ENCODE data around the gene GOLPH3.
A peak's percentile ranks its signal among the peaks of the same experiment; 100 is the strongest.
"Not testable (repeated sequence)": the region's sequence is repeated elsewhere in the genome, so short reads cannot be mapped to it uniquely, and the experiment has no call there.

GOLPH3 gene

DNA sequence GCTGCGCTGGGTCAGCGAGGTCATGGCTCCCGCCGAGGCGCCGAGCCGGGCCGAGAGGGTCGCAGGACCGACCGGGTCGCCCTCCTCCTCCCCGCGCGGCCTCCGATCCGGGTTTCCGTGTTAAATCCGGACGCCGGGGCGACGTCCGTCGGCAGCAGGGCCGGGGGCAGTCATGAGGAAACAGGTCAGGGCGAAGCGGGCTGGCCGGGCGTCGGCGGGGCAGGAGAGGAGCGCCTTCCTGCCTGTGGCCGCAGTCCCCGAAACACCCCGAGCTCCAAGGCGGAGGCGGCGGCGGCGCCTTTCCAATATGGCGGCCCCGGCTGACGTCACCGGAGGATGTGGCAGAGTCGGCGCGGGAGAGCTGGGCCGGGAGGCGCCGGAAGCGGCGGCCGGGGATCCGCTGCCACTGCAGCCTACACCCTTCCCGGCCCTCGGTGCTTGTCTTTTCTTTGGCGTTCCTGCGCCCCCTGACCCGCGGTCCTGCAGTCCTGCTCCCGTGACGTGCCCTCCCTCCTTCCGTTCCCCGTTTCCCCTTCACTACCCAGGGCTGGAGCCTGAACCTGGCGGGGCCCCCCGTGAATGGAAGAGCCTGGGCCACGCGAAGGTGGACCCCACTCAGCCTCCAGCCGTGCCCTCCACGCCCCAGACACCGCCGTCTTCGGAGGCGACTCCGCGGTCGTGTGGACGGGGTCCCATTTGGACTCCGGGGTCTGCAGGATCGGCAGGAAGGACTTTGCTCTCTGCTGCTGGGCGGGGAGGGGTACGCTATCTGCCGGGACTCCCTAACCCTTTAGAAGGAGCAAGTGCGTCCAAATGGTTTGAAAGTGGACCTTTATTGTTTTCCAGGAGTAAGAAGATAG, at the start of gene GOLPH3:
Gene GOLPH3, minus strand, starts transcription at position 309 of the 860 bp plus-strand sequence. Its CDS starts 285 bp downstream, at position 24.
- DNase-seq (ENCODE audit: low read depth in 2 of 2): peak; percentile 77 to 80

DNA sequence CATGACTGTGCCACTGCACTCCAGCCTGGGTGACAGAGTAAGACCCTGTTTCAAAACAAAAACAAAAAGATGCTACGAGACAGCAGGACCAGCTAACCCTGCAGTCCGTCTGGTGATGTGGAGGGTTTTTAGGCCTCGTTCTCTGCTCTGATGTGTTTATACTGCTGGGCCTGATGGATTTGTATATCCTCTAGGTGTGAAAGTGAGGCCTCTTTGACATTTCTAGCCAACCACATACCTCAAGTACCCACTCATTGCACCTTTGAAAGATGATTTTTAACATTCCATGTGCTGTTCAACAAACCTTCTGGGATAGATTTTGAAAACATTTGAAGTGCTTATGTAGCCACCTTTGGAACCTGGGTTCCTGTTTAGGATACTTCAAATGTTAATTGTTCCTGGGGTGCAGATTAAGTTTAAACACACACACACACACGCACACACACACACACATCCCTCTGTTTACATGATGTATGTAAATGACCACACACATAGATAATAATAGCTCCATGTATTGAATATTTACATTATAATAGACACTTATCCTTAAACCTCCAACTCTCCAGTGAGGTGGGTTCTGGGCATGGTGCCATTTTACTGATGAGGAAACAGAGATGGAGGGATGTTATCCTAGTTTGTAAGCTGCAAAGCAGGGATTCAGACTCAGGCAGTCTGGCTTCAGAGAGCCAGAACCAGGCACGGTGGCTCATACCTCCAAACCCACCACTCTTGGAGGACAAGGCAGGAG, 48.8 kb upstream of the GOLPH3 start:
- no peak for DNase-seq (ENCODE audit: low read depth in 2 of 2)

DNA sequence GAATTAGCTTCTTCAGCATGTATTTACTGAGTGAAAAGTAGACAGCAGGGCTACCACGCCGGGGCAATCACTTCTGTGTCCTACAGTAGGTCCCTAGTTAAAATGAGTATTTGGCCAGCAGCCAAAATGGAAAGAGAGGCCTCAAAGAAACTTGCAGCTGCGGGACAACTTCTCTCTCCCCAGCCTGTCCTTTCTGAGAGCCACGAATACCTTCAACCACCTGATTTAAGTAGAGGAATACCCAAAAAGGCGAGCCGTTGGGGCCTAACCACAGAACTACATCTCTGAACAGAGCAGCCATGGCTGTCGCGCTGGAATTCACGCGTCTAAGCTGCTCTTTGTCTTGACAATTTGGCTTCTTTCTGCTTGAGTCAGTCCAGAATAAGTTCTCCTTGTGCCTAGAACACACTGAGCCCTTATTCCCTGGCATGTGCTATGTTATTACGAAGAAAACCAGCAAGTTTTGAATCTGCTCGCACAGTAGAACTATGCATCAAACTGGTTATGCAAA, 43.8 kb upstream of the GOLPH3 start:
- no peak for DNase-seq (ENCODE audit: low read depth in 2 of 2)

DNA sequence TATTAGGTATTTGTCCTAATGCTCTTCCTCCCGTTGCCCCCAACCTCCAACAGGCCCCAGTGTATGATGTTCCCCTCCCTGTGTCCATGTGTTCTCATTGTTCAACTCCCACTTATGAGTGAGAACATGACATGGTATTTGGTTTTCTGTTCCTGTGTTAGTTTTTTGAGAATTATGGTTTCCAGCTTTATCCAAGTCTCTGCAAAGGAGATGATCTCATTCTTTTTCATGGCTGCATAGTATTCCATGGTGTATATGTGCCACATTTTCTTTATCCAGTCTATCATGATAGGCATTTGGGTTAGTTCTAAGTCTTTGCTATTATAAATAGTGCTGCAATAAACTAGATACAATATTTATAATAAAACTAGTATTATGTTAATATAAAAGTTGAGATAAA, 40.2 kb upstream of the GOLPH3 start:
- not testable (repeated sequence) for DNase-seq (ENCODE audit: low read depth in 2 of 2)

DNA sequence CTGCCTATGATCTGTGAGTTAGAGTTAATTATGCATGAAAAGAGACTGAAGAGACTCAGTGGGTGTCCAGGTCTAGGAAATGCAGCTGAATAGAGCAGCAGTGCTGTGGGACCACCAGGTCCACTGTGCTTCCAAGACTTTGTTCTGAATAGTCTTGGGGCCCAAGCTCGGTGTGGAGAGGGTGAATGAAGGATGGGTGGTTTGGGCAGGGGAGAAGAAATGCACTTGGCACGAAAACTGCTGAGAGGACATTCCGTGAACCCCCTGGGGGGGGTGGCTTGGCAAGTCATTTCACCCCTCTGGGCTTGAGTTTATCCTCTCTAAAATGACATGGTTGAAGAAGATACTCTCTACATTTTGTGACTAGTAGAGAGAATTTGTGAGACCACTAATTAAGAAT, 36.0 kb upstream of the GOLPH3 start:
- no peak for DNase-seq (ENCODE audit: low read depth in 2 of 2)

DNA sequence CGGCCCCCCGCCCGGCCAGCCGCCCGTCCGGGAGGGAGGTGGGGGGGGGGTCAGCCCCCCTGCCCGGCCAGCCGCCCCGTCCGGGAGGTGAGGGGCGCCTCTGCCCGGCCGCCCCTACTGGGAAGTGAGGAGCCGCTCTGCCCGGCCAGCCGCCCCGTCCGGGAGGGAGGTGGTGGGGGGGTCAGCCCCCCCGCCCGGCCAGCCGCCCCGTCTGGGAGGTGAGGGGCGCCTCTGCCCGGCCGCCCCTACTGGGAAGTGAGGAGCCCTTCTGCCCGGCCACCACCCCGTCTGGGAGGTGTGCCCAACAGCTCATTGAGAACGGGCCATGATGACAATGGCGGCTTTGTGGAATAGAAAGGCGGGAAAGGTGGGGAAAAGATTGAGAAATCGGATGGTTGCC, 34.7 kb upstream of the GOLPH3 start:
- DNase-seq (ENCODE audit: low read depth in 2 of 2): not testable (repeated sequence)

DNA sequence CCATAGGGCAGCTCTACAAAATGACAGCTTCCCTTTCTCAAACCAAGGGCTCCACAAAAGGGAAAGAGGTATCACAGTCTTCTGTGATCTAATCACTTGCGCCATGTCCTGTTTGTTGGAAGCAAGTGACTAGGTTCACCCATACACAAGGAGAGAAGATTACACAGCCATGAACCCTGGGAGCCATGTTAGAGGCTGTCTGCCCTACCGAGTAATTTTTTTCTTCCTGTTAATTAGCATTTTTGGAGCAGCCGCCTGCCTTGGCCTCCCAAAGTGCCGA, 33.2 kb upstream of the GOLPH3 start:
- DNase-seq (ENCODE audit: low read depth in 2 of 2): no peak

DNA sequence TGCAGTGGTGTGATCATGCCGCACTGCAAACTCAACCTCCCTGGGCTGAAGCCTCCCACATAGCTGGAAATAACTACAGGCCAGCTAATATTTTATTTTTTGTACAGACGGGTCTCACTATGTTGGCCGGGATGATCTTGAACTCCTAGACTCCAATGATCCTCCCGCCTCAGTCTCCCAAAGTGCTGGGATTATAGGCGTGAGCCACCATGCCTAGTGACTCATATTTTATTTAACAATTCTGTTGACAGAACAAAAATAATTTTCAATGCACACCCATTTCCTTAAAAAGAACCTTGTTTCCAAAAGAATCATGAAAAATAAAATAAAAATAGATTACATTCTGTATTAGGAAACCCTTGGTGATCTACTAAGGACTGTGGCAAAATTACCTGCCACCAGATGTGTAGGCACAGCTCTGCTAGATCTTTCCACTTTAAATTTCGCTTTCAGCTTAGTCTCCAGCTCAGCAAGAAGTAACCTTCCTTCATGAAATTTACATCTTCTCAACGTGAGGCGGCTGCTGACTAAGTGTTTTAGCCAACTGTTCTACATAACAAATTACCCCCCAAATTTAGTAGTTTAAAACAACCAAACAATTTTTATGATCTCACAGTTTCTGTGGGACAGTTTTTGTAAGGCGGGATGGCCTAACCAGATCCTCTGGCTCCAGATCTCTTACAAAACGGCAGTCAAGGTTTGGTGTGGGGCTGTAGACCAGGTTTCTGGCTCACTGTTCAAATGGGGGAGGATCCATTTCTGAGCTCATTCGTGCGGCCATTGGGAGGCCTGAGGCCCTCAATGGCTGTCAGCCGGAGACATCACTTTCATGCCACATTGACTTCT, 32.6 kb upstream of the GOLPH3 start:
- DNase-seq (ENCODE audit: low read depth in 2 of 2): no peak

DNA sequence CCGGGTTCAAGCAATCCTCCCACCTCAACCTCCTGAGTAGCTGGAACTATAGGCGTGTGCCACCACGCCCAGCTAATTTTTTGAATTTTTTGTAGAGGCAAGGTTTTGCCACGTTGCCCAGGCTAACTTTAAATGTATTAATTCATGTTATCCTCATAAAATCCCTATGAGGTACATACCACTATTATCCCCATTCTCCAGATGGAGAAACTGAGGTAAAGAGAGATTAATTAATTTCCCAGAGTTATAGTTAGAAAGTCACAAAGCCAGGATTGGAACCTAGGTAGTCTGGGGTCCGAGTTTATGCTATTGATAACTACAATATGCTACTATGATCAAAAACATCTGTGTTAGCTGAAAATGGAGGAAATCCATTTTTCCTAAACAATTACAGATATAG, 31.9 kb upstream of the GOLPH3 start:
- no peak for DNase-seq (ENCODE audit: low read depth in 2 of 2)

DNA sequence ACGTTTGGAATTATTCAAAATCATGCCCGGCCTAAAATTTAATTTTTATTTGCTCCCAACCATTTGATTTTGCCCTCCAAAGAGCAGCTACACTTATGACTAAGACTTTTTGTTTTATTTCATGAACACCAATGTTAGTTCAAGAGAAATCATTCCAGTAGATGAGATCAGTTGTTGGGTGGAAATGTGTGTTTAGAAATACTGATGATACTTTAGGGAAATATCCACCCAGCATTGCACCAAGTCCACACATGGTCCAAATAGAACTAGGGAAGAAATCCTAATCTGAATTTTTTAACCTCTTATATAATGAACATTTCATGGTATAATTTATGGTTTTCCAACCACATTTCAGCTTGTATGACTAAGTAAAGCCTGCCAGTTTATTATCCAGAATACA, 28.3 kb upstream of the GOLPH3 start:
- peak; percentile 66 to 72 for DNase-seq (ENCODE audit: low read depth in 2 of 2)

DNA sequence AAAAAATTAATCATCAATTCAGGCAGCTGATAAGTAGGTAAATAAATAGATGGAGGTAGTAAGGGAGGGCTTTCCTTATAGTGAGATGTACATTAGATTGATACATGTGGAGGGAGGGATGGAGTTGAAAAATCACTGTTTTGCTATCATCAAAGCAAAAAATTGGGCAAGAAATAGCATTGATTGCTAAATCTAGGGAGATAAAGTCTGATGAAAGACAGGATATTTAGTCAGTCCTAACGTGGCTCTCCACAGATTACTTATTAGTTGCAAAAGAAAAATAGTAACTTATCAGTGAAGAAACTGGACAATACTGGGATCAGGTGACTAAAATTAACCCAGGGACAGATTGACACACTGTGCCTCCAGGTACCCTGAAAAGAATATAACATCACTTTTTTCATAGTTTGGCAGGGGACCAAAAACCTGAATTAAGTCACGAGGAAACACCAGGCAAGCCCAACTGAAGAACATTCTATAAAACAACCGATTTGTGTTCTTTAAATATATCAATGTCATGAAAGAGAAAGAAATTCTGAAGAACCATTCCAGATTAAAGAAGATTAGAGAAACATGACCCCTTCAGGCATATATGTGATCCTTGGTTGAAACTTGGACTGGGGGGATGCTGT, 27.1 kb upstream of the GOLPH3 start:
- no peak for DNase-seq (ENCODE audit: low read depth in 2 of 2)

DNA sequence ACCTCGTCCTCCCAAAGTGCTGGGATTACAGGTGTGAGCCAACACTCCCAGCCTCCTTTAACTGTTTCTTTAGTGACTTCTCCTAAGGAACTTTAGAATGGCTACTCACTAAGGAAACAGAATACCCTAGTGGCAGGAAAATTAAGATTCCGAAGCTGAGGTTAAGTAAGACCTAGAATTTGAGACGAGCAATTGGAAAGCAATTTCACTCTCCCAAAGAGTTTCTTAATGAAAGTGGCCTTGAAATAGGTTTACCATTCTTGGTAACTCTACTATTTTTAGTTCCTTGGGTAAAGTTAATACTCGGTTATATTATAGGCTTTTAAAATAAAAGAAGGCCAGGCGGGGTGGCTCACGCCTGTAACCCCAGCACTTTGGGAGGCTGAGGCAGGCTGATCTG, 22.9 kb upstream of the GOLPH3 start:
- DNase-seq (ENCODE audit: low read depth in 2 of 2): no peak

DNA sequence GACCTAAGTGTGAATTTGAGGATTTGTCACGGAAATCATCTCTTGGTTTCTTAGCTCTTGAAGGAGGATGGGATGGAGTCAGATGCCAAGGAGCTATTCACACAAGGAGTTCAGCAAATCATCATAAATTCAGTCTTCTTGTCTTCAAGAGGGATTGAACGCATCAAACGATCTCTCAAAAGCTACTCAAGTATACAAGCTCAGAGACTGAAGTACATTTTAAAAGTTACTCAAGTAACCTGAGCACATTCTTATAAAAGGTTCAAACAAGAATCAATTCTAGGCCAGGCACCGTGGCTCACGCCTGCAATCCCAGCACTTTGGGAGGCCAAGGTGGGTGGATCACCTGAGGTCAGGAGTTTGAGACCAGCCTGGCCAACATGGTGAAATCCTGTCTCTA, 21.1 kb upstream of the GOLPH3 start:
- no peak for DNase-seq (ENCODE audit: low read depth in 2 of 2)

DNA sequence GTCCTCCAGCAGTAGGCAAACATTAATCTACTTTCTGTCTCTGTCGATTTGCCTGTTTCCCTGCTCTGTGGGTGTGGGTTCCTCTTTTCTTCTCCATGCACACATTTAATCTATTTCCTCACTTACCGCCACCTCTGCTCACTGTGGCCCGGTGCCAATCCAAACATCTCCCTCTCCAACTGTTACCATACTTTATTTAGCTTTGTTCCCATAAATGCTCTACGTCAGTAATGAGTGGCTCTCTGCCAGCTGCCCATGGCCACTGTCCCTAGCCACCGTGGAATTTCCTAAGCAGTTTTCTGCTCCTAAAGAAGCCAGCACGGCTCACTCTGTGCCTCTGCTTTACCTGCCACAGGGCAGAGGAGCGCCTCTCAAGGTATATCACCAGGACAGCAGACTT, 19.5 kb upstream of the GOLPH3 start:
- peak; percentile 72 to 74 for DNase-seq (ENCODE audit: low read depth in 2 of 2)

DNA sequence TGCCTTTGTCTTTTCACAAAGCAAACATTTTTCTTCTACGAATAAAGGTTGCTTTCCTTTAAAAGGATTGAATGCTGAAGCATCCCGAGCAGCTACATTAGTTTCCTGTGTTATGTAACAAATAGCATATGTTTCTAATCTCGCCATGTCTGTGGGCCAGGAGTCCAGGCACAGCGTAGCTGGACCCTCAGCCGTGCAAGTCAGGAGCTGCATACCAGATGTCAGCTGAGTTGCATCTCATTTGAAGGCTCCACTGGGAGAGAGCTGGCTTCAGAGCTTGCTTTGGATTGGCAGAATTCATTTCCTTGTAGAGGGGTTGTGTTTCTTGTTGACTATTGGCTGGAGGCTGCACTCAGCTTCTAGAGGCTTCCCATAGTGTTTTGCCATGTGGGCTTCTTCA, 16.0 kb upstream of the GOLPH3 start:
- DNase-seq (ENCODE audit: low read depth in 2 of 2): peak; percentile 94 to 95

DNA sequence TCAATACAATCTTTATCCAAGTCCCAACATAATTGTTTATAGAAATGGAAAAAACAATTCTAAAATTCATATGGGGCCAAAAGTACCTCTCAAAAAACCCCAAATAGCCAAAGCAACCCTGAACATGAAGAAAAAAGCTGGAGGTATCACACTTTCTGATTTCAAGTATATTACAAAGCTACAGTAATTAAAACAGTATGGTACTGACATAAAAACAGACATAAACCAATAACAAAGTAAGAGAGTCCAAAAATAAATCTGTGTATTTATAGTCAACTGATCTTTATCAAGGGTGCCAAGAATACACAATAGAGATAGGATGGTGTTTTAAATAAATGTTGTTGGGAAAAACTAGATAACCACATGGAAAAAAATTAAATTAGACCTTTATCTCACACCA, 13.6 kb upstream of the GOLPH3 start:
- no peak for DNase-seq (ENCODE audit: low read depth in 2 of 2)

DNA sequence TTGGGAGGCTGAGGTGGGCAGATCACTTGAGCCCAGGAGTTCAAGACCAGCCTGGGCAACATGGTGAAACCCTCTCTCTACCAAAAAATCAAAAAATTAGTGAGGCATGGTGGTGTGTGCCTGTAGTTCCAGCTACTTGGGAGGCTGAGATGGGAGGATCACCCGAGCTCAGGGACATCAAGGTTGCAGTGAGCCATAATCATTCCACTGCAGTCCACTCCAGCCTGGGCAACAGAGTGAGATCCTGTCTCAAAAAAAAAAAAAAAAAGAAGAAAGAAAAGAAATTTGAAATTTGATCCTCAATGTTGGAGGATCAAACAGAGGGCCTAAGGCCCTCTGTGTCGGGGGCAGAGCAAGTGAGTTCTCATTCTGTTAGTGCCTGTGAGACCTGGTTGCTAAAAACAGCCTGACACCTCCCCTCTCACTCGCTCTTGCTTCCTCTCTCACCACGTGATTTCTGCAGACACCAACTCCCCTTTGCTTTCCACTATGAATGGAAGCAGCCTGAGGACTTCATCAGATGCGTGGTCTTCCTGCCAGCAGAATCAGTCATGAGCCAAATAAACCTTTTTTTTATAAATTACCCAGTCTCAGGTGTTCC, 8.4 kb upstream of the GOLPH3 start:
- DNase-seq (ENCODE audit: low read depth in 2 of 2): no peak

DNA sequence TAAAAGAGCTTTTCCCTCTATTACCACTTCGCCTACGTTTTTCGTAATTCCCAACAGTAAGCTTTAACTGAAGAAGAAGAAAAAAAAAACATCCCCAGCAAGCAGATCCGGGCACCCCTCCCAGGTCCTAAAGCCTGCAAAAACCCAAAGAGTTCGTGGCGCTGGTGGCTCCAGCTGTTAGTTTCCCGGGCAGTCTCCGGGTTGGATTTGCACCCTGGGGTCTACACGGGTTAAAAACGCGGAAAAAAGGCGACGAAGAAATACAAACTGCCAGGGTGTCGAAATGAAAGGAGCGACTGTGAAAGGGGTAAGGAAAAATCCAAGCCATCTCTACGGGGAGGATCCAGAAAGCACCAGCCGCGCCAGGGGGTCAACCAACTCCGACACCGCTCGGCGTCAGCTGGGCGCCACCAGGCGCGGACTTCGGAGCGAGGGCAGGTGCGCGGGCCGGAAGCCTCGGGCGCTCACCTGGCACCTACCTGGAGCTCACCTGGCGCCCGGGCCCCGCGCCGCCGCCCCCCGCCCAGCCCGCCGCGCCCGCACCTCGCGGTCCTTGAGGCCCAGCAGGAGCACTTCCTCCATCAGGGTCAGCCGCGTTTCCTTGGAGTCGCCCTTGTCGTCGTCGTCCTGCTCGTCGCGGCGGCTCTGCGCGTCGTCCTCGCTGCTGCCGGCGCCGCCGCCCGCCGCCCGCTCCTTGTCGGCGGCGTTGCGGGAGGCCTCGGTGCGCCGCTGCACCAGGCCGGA, 680 bp downstream of the GOLPH3 start:
- no peak for DNase-seq (ENCODE audit: low read depth in 2 of 2)

DNA sequence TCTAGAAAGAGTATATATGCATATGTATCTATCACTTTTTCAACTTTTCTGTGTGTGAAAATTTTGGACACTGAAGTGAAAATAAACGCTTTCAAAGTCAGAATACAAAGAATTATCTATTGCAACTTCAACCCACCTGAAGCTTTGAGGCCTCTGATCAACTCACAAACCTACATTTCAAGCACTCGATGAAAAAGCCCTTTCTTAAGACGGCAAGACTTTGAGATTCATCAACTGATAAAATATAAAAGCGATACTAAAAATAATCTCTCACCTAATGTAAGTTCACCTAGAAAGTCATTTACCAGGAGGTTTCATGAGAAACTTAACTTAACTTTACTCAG, 1.2 kb downstream of the GOLPH3 start:
- no peak for DNase-seq (ENCODE audit: low read depth in 2 of 2)

DNA sequence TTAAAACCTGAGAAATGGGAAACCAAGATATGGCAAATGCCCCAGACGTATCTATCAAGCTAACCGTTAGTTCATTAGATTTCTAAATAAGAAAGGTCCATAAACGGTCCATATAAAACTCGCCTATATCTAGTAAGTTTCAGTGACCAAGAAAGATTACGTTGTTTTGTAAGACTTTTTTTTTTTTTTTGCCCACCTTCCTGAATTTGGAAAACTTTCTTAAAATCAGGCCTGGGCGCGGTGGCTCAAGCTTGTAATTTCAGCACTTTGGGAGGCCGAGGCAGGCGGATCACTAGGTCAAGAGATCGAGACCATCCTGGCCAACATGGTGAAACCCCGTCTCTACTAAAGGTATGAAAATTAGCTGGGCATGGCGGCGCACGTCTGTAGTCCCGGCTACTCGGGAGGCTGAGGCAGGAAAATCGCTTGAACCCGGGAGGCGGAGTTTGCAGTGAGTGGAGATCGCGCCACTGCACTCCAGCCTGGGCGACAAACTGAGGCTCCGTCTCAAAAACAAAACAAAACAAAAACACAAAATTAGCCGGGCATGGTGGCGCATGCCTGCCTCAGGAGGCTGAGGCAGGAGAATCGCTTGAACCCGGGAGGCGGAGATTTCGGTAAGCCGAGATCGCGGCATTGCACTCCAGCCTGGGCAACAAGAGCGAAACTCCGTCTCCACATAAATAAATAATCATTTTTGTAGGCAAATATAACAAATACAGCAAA, 1.8 kb downstream of the GOLPH3 start:
- not testable (repeated sequence) for DNase-seq (ENCODE audit: low read depth in 2 of 2)

Data from fibroblast of skin of left quadriceps (primary cell).